Renal cortex interstitium (tissue), 11 donors: ENCODE measurements around the gene WDR5. TPM values are rescaled to one million over a fixed set of nuclear protein-coding genes. Genes with fewer than 3 reads are reported as not detected.

ENCODE experiments used
- DNase-seq, 11 donors: peaks; one replicate each; pipeline ENCODE4 v3.0.0-alpha.2; 2013; ENCODE audit warnings: low read depth in 9 of 11, low spot score in 4 of 11; ENCODE audit errors: extremely low read depth in 1 of 11
- polyA plus RNA-seq, 3 donors: library from polyadenylated mRNA; unstranded; fragments of 120-200 nt; gene quantifications; one replicate each; pipeline ENCODE4 v1.2.1, GENCODE V29; 2013; ENCODE audit not compliant: insufficient read length in 3 of 3

Gene WDR5
- polyA plus RNA-seq, 3 donors: 36.3 to 42.7 (median 36.9) TPM

- no peak for DNase-seq
These were observed 8.3 kb upstream of the WDR5 start for GRCh38 chr9:134127616-134128015.

- DNase-seq: no peak
These were observed 6.9 kb upstream of the WDR5 start for GRCh38 chr9:134128727-134129679.

- peak in 2 of 11 donors; percentile 43 to 49 for DNase-seq
These were observed 5.1 kb upstream of the WDR5 start for GRCh38 chr9:134130503-134131375.

GRCh38 chr9:134131471-134132207, 4.2 kb upstream of the WDR5 start:
- no peak for DNase-seq

GRCh38 chr9:134132208-134132870, 3.5 kb upstream of the WDR5 start:
- no peak for DNase-seq

GRCh38 chr9:134134949-134135342, 936 bp upstream of the WDR5 start:
- no peak for DNase-seq

- DNase-seq: no peak
These were observed 475 bp downstream of the WDR5 start for GRCh38 chr9:134136118-134136995.

GRCh38 chr9:134136996-134137299, 1.1 kb downstream of the WDR5 start:
- DNase-seq: no peak

GRCh38 chr9:134138292-134138691, 2.4 kb downstream of the WDR5 start:
- no peak for DNase-seq

- DNase-seq: no peak
These were observed 3.2 kb downstream of the WDR5 start for GRCh38 chr9:134139081-134139480.

- no peak for DNase-seq
These were observed 6.0 kb downstream of the WDR5 start for GRCh38 chr9:134141906-134142305.

- no peak for DNase-seq
These were observed 8.9 kb downstream of the WDR5 start for GRCh38 chr9:134144801-134145200.

- no peak for DNase-seq
These were observed 9.4 kb downstream of the WDR5 start for GRCh38 chr9:134145262-134145661.

GRCh38 chr9:134146774-134147493, 11.1 kb downstream of the WDR5 start:
- DNase-seq: no peak

GRCh38 chr9:134149380-134149779, 13.5 kb downstream of the WDR5 start:
- DNase-seq: no peak

- no peak for DNase-seq
These were observed 14.8 kb downstream of the WDR5 start for GRCh38 chr9:134150557-134151214.

- DNase-seq: peak in 2 of 11 donors; percentile 44 to 54
These were observed 16.2 kb downstream of the WDR5 start for GRCh38 chr9:134152022-134152448.
